Measurements from ENCODE around the gene SLC6A9. TPM values are rescaled to one million over a fixed set of nuclear protein-coding genes. Genes with fewer than 3 reads are reported as not detected.

Gene SLC6A9
- total RNA-seq, 2 experiments from 2014 or later = 10.2 to 11.1 TPM

- peaks cover 16% of the 10 kb centered on the region for H3K4me1 Mint-ChIP-seq (ENCODE audit: low read depth)
- no peak overlapping the region for H3K27ac Mint-ChIP-seq
- H3K4me3 Mint-ChIP-seq = no peak overlapping the region
- H3K36me3 Mint-ChIP-seq (ENCODE audit: low read depth) = peaks cover 2% of the 10 kb centered on the region
- intact Hi-C loops (cut with micrococcal nuclease) = no loop called here
- no peak for DNase-seq
- H3K9me3 Mint-ChIP-seq = no peaks in the 10 kb centered on the region
- H3K27me3 Mint-ChIP-seq (ENCODE audit: low read depth) = no peaks in the 10 kb centered on the region
- CTCF ChIA-PET = interaction anchor here (0.6 to 1.9 kb wide), 6 partner anchors 17 to 519 kb away, joined by 3 to 5 read pairs (median 4); no protein-coding TSS in a partner anchor
Observed at GRCh38 chr1:44010935-44011471, 20.3 kb downstream of the SLC6A9 start.

- CTCF ChIA-PET = no interaction called here
- Mint-ChIP-seq H3K27me3 (ENCODE audit: low read depth) (no peaks in the 10 kb centered on the region), H3K9me3 (no peaks in the 10 kb centered on the region), H3K4me1 (ENCODE audit: low read depth) (peaks cover 6% of the 10 kb centered on the region), H3K36me3 (ENCODE audit: low read depth) (peaks cover 13% of the 10 kb centered on the region), H3K4me3 (no peak overlapping the region), H3K27ac (no peak overlapping the region)
- DNase-seq = no peak
- intact Hi-C loops (cut with micrococcal nuclease) = no loop called here
Observed at GRCh38 chr1:44008259-44008658, 23.0 kb downstream of the SLC6A9 start.

- CTCF ChIA-PET = interaction anchor here (0.8 to 5.7 kb wide), 2 partner anchors 34 to 45 kb away, joined by 4 to 67 read pairs; no protein-coding TSS in a partner anchor
- no peak overlapping the region for H3K4me3 Mint-ChIP-seq
- no peak overlapping the region for H3K27ac Mint-ChIP-seq
- no peaks in the 10 kb centered on the region for H3K4me1 Mint-ChIP-seq (ENCODE audit: low read depth)
- intact Hi-C loops (cut with micrococcal nuclease) = no loop called here
- H3K9me3 Mint-ChIP-seq = no peaks in the 10 kb centered on the region
- DNase-seq = no peak
- peaks cover 25% of the 10 kb centered on the region for H3K36me3 Mint-ChIP-seq (ENCODE audit: low read depth)
- no peaks in the 10 kb centered on the region for H3K27me3 Mint-ChIP-seq (ENCODE audit: low read depth)
Observed at GRCh38 chr1:44002606-44003157, 28.6 kb downstream of the SLC6A9 start.

GRCh38 chr1:44002165-44002564 lies 29.1 kb downstream of the SLC6A9 start:
- Mint-ChIP-seq H3K36me3 (ENCODE audit: low read depth) (peaks cover 25% of the 10 kb centered on the region), H3K4me3 (no peak overlapping the region), H3K27ac (no peak overlapping the region), H3K27me3 (ENCODE audit: low read depth) (no peaks in the 10 kb centered on the region), H3K4me1 (ENCODE audit: low read depth) (no peaks in the 10 kb centered on the region), H3K9me3 (no peaks in the 10 kb centered on the region)
- CTCF ChIA-PET = interaction anchor here (5.7 kb wide), 1 partner anchor 45 kb away, joined by 67 read pairs; no protein-coding TSS in a partner anchor
- DNase-seq = no peak
- intact Hi-C loops (cut with micrococcal nuclease) = no loop called here

GRCh38 chr1:44000122-44000665 lies 31.1 kb downstream of the SLC6A9 start:
- no peaks in the 10 kb centered on the region for H3K27me3 Mint-ChIP-seq (ENCODE audit: low read depth)
- no peaks in the 10 kb centered on the region for H3K9me3 Mint-ChIP-seq
- H3K4me3 Mint-ChIP-seq = no peak overlapping the region

GRCh38 chr1:43999455-43999854 lies 31.8 kb downstream of the SLC6A9 start:
- H3K27ac Mint-ChIP-seq = no peak overlapping the region
- H3K36me3 Mint-ChIP-seq (ENCODE audit: low read depth) = peaks cover 15% of the 10 kb centered on the region
- intact Hi-C loops (cut with micrococcal nuclease) = no loop called here
- H3K9me3 Mint-ChIP-seq = no peaks in the 10 kb centered on the region
- H3K4me1 Mint-ChIP-seq (ENCODE audit: low read depth) = no peaks in the 10 kb centered on the region
- H3K27me3 Mint-ChIP-seq (ENCODE audit: low read depth) = no peaks in the 10 kb centered on the region
- CTCF ChIA-PET = interaction anchor here (0.6 kb wide), 1 partner anchor 10 kb away, joined by 3 read pairs; no protein-coding TSS in a partner anchor
- no peak for DNase-seq
- no peak overlapping the region for H3K4me3 Mint-ChIP-seq

More at GRCh38 chr1:44000122-44000665, 31.1 kb downstream of the SLC6A9 start:
- CTCF ChIA-PET = interaction anchor here (0.6 kb wide), 1 partner anchor 11 kb away, joined by 3 read pairs; no protein-coding TSS in a partner anchor
- intact Hi-C loops (cut with micrococcal nuclease) = no loop called here
- no peaks in the 10 kb centered on the region for H3K4me1 Mint-ChIP-seq (ENCODE audit: low read depth)
- H3K36me3 Mint-ChIP-seq (ENCODE audit: low read depth) = peaks cover 21% of the 10 kb centered on the region
- no peak for DNase-seq
- H3K27ac Mint-ChIP-seq = no peak overlapping the region

- Mint-ChIP-seq H3K27me3 (ENCODE audit: low read depth) (no peaks in the 10 kb centered on the region), H3K4me3 (no peak overlapping the region), H3K4me1 (ENCODE audit: low read depth) (no peaks in the 10 kb centered on the region), H3K36me3 (ENCODE audit: low read depth) (peaks cover 12% of the 10 kb centered on the region), H3K9me3 (no peaks in the 10 kb centered on the region), H3K27ac (no peak overlapping the region)
- DNase-seq = no peak
- intact Hi-C loops (cut with micrococcal nuclease) = no loop called here
- CTCF ChIA-PET = no interaction called here
Observed at GRCh38 chr1:43998000-43998378, 33.3 kb downstream of the SLC6A9 start.

- intact Hi-C loops (cut with micrococcal nuclease) = no loop called here
Observed at GRCh38 chr1:43997295-43997999, 33.8 kb downstream of the SLC6A9 start.

GRCh38 chr1:43996733-43997115 lies 34.5 kb downstream of the SLC6A9 start:
- no peak overlapping the region for H3K4me3 Mint-ChIP-seq
- no peak overlapping the region for H3K27ac Mint-ChIP-seq
- no peak for DNase-seq
- H3K36me3 Mint-ChIP-seq (ENCODE audit: low read depth) = peaks cover 8% of the 10 kb centered on the region
- no peaks in the 10 kb centered on the region for H3K4me1 Mint-ChIP-seq (ENCODE audit: low read depth)
- intact Hi-C loops (cut with micrococcal nuclease) = no loop called here
- H3K9me3 Mint-ChIP-seq = no peaks in the 10 kb centered on the region
- CTCF ChIA-PET = no interaction called here
- no peaks in the 10 kb centered on the region for H3K27me3 Mint-ChIP-seq (ENCODE audit: low read depth)

More at GRCh38 chr1:43997295-43997999, 33.8 kb downstream of the SLC6A9 start:
- peaks cover 12% of the 10 kb centered on the region for H3K36me3 Mint-ChIP-seq (ENCODE audit: low read depth)
- no peaks in the 10 kb centered on the region for H3K27me3 Mint-ChIP-seq (ENCODE audit: low read depth)
- no peaks in the 10 kb centered on the region for H3K9me3 Mint-ChIP-seq
- H3K4me3 Mint-ChIP-seq = no peak overlapping the region
- DNase-seq = no peak
- H3K27ac Mint-ChIP-seq = no peak overlapping the region
- CTCF ChIA-PET = no interaction called here
- no peaks in the 10 kb centered on the region for H3K4me1 Mint-ChIP-seq (ENCODE audit: low read depth)

- peaks cover 1% of the 10 kb centered on the region for H3K4me1 Mint-ChIP-seq (ENCODE audit: low read depth)
- no peaks in the 10 kb centered on the region for H3K9me3 Mint-ChIP-seq
- H3K27me3 Mint-ChIP-seq (ENCODE audit: low read depth) = no peaks in the 10 kb centered on the region
- DNase-seq = no peak
- H3K36me3 Mint-ChIP-seq (ENCODE audit: low read depth) = peaks cover 4% of the 10 kb centered on the region
- intact Hi-C loops (cut with micrococcal nuclease) = no loop called here
- H3K27ac Mint-ChIP-seq = no peak overlapping the region
- H3K4me3 Mint-ChIP-seq = no peak overlapping the region
- CTCF ChIA-PET = interaction anchor here (0.7 to 1.0 kb wide), 2 partner anchors 9 to 232 kb away, joined by 3 to 4 read pairs; no protein-coding TSS in a partner anchor
Observed at GRCh38 chr1:43995984-43996732, 35.1 kb downstream of the SLC6A9 start.

GRCh38 chr1:43994794-43995790 lies 36.2 kb downstream of the SLC6A9 start:
- CTCF ChIA-PET = interaction anchor here (0.7 to 1.0 kb wide), 2 partner anchors 10 to 231 kb away, joined by 3 to 4 read pairs; no protein-coding TSS in a partner anchor
- H3K9me3 Mint-ChIP-seq = no peaks in the 10 kb centered on the region
- intact Hi-C loops (cut with micrococcal nuclease) = loop anchor here (5.0 kb wide), 2 partner anchors 267 to 343 kb away; partner anchors contain the start of gene KDM4A
- H3K4me1 Mint-ChIP-seq (ENCODE audit: low read depth) = peaks cover 5% of the 10 kb centered on the region
- H3K36me3 Mint-ChIP-seq (ENCODE audit: low read depth) = no peaks in the 10 kb centered on the region
- DNase-seq = peak; percentile 33
- no peak overlapping the region for H3K27ac Mint-ChIP-seq
- H3K27me3 Mint-ChIP-seq (ENCODE audit: low read depth) = no peaks in the 10 kb centered on the region
- no peak overlapping the region for H3K4me3 Mint-ChIP-seq
